ENCODE results near the gene GOLGA2. TPM values are rescaled to one million over a fixed set of nuclear protein-coding genes. Genes with fewer than 3 reads are reported as not detected.
A peak's percentile ranks its signal among the peaks of the same experiment; 100 is the strongest.

The GOLGA2 gene
- total RNA-seq, 1 donor from 2014 or later: 105 TPM

GRCh38 chr9:128321343-128321742 is 45.5 kb upstream of the GOLGA2 start:
- peaks cover 15% of the 10 kb centered on the region for H3K4me1 ChIP-seq (ENCODE audit: insufficient read depth, low read length)
- peak overlapping the region; percentile 2 for H3K9ac ChIP-seq (ENCODE audit: low read length)
- H3K79me2 ChIP-seq (ENCODE audit: insufficient read depth, low read length): peaks cover 49% of the 10 kb centered on the region
- Mint-ChIP-seq H3K36me3 (ENCODE audit: low read depth, unreplicated experiment) (peaks cover 5% of the 10 kb centered on the region), H3K4me3 (ENCODE audit: unreplicated experiment) (peak overlapping the region; percentile 96), H3K27me3 (ENCODE audit: low read depth, unreplicated experiment) (no peaks in the 10 kb centered on the region), H3K9me3 (ENCODE audit: unreplicated experiment) (no peaks in the 10 kb centered on the region), H3K4me1 (ENCODE audit: low read depth, unreplicated experiment) (peaks cover 6% of the 10 kb centered on the region), H3K27ac (ENCODE audit: unreplicated experiment) (peak overlapping the region; percentile 96)
- TF ChIP-seq CTCF (IDR thresholded peaks at IDR 0.05; ENCODE audit: insufficient read depth, low read depth, low read length) (no peak), EZH2 (IDR thresholded peaks at IDR 0.05; ENCODE audit: insufficient read depth, low read length) (no peak)
- H3K4me3 ChIP-seq (ENCODE audit: insufficient read depth, low read depth, low read length): peak overlapping the region; percentile 96
- H3K27ac ChIP-seq (ENCODE audit: low read depth, low read length): no peak overlapping the region
- H3K4me2 ChIP-seq (ENCODE audit: low read length): peak overlapping the region; percentile 97
- peaks cover 20% of the 10 kb centered on the region for H3K36me3 ChIP-seq (ENCODE audit: insufficient read depth, low read length)
- H3K27me3 ChIP-seq (ENCODE audit: insufficient read depth, low read length): no peaks in the 10 kb centered on the region
- DNase-seq (ENCODE audit: low read depth): no peak
- no peak for FAIRE-seq
- peaks cover 3% of the 10 kb centered on the region for H4K20me1 ChIP-seq (ENCODE audit: insufficient read depth, low read length)
- H2AFZ ChIP-seq (ENCODE audit: low read depth, low read length): no peak overlapping the region
- H3K9me3 ChIP-seq (ENCODE audit: insufficient read depth, low read depth, low read length): no peaks in the 10 kb centered on the region

GRCh38 chr9:128317629-128318028 is 41.8 kb upstream of the GOLGA2 start:
- peaks cover 28% of the 10 kb centered on the region for H3K36me3 ChIP-seq (ENCODE audit: insufficient read depth, low read length)
- no peaks in the 10 kb centered on the region for H4K20me1 ChIP-seq (ENCODE audit: insufficient read depth, low read length)
- DNase-seq (ENCODE audit: low read depth) (no peak), FAIRE-seq (no peak)
- peaks cover 2% of the 10 kb centered on the region for H3K4me1 Mint-ChIP-seq (ENCODE audit: low read depth, unreplicated experiment)
- no peak overlapping the region for H3K27ac Mint-ChIP-seq (ENCODE audit: unreplicated experiment)
- H3K4me2 ChIP-seq (ENCODE audit: low read length): no peak overlapping the region
- H3K9me3 ChIP-seq (ENCODE audit: insufficient read depth, low read depth, low read length): no peaks in the 10 kb centered on the region
- peaks cover 7% of the 10 kb centered on the region for H3K36me3 Mint-ChIP-seq (ENCODE audit: low read depth, unreplicated experiment)
- no peak overlapping the region for H2AFZ ChIP-seq (ENCODE audit: low read depth, low read length)
- H3K79me2 ChIP-seq (ENCODE audit: insufficient read depth, low read length): peaks cover 16% of the 10 kb centered on the region
- no peak overlapping the region for H3K4me3 ChIP-seq (ENCODE audit: insufficient read depth, low read depth, low read length)
- TF ChIP-seq EZH2 (IDR thresholded peaks at IDR 0.05; ENCODE audit: insufficient read depth, low read length) (no peak), CTCF (IDR thresholded peaks at IDR 0.05; ENCODE audit: insufficient read depth, low read depth, low read length) (no peak)
- H3K4me3 Mint-ChIP-seq (ENCODE audit: unreplicated experiment): peak overlapping the region; percentile 66
- H3K9ac ChIP-seq (ENCODE audit: low read length): no peak overlapping the region
- H3K27me3 Mint-ChIP-seq (ENCODE audit: low read depth, unreplicated experiment): no peaks in the 10 kb centered on the region
- H3K9me3 Mint-ChIP-seq (ENCODE audit: unreplicated experiment): no peaks in the 10 kb centered on the region
- H3K4me1 ChIP-seq (ENCODE audit: insufficient read depth, low read length): peaks cover 14% of the 10 kb centered on the region
- no peak overlapping the region for H3K27ac ChIP-seq (ENCODE audit: low read depth, low read length)
- no peaks in the 10 kb centered on the region for H3K27me3 ChIP-seq (ENCODE audit: insufficient read depth, low read length)

DNA sequence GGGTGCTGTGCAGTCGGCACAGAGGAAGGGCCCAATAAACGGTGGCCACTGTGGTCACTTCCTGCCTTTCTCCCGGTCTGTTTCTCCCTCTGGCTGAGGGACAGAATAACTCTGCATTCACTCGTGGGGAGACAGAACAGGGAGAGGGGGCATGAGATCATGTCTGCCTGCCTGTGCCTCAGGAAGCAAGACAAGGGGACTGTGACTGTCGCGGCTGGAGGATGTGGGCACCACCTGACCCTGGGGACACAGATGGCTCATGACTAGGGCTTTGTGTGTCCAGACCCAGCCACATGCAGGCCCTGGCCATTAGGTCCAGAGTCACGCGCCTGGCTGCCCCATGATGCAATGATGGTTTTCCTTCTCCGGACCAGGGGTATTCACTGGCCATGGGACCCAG is 40.6 kb upstream of the GOLGA2 start:
- no peak for FAIRE-seq

More for the DNA sequence above, 40.6 kb upstream of the GOLGA2 start:
- TF ChIP-seq CTCF (IDR thresholded peaks at IDR 0.05; ENCODE audit: insufficient read depth, low read depth, low read length) (no peak), EZH2 (IDR thresholded peaks at IDR 0.05; ENCODE audit: insufficient read depth, low read length) (no peak)
- peaks cover under 1% of the 10 kb centered on the region for H3K4me1 Mint-ChIP-seq (ENCODE audit: low read depth, unreplicated experiment)
- H3K36me3 Mint-ChIP-seq (ENCODE audit: low read depth, unreplicated experiment): peaks cover 7% of the 10 kb centered on the region
- Histone ChIP-seq H3K4me3 (ENCODE audit: insufficient read depth, low read depth, low read length) (no peak overlapping the region), H2AFZ (ENCODE audit: low read depth, low read length) (no peak overlapping the region), H3K79me2 (ENCODE audit: insufficient read depth, low read length) (peaks cover 7% of the 10 kb centered on the region), H3K9ac (ENCODE audit: low read length) (no peak overlapping the region), H3K9me3 (ENCODE audit: insufficient read depth, low read depth, low read length) (no peaks in the 10 kb centered on the region), H3K4me1 (ENCODE audit: insufficient read depth, low read length) (peaks cover 8% of the 10 kb centered on the region), H3K27ac (ENCODE audit: low read depth, low read length) (no peak overlapping the region), H3K4me2 (ENCODE audit: low read length) (no peak overlapping the region), H3K27me3 (ENCODE audit: insufficient read depth, low read length) (no peaks in the 10 kb centered on the region), H4K20me1 (ENCODE audit: insufficient read depth, low read length) (no peaks in the 10 kb centered on the region), H3K36me3 (ENCODE audit: insufficient read depth, low read length) (peaks cover 27% of the 10 kb centered on the region)
- H3K27me3 Mint-ChIP-seq (ENCODE audit: low read depth, unreplicated experiment): no peaks in the 10 kb centered on the region
- no peak overlapping the region for H3K27ac Mint-ChIP-seq (ENCODE audit: unreplicated experiment)
- no peaks in the 10 kb centered on the region for H3K9me3 Mint-ChIP-seq (ENCODE audit: unreplicated experiment)
- H3K4me3 Mint-ChIP-seq (ENCODE audit: unreplicated experiment): no peak overlapping the region
- no peak for DNase-seq (ENCODE audit: low read depth)
